HCT116 (cell line): ENCODE results near the gene DPH5.

Experiments used
- CEBPB ChIP-seq: IDR thresholded peaks from 2 replicates; pipeline ENCODE4 v1.6.1; 2012; ENCODE audit warnings: low read depth
- EZH2 ChIP-seq: fragments of 200-600 bp; sonication (generic); IDR thresholded peaks from 2 replicates; pipeline ENCODE4 v1.6.1; 2017; ENCODE audit warnings: antibody characterized with exemption, mixed run types
- SRF ChIP-seq: IDR thresholded peaks from 2 replicates; pipeline ENCODE4 v1.6.1; 2012; ENCODE audit warnings: low read depth
- TF ChIP-seq, protein P1 (sequence below): IDR thresholded peaks from 2 replicates; pipeline ENCODE4 v1.6.1; 2012; ENCODE audit warnings: low read depth
- TF ChIP-seq, protein P2 (sequence below), 3 experiments: fragments of 200-600 bp in 1 of 3; sonication (generic) in 1 of 3; IDR thresholded peaks in 2 of 3; conservative IDR thresholded peaks in 1 of 3; 2 replicates each; pipeline ENCODE4 v1.5.1; 2012 to 2017; ENCODE audit warnings: low read depth in 2 of 3, low read length in 2 of 3, antibody characterized with exemption in 1 of 3, borderline replicate concordance in 1 of 3, control low read depth in 1 of 3, mild to moderate bottlenecking in 1 of 3, mixed read lengths in 1 of 3, mixed run types in 1 of 3, moderate library complexity in 1 of 3; ENCODE audit not compliant: insufficient read depth in 1 of 3

DNA sequence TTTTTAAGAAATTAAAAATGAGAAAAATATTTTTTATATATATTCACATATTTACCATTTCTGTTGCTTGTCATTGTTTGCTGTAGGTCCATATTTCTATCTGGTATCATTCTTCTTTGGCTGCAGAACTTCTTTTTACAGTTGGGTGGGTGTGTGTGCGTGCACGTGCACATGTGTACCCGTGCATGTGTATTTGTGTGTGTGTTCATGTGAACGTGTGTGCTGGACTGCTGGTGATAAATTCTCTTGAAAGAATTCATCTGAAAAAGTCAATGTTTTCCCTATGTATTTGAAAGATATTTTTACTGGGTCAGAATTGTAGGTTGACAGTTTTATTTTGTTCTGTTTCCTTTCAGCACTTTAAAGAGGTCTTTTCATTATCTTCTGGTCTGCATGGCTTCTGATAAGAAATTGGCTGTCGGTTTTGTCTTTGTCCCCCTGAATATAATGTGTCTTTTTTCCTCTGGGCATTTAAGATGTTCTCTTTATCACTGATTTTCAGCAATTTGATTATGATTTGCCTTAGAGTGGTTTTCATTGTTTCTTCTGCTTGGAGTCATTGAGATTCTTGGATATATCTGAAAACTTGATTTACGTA is 34.5 kb upstream of the DPH5 start:
- TF ChIP-seq, protein P1, sequence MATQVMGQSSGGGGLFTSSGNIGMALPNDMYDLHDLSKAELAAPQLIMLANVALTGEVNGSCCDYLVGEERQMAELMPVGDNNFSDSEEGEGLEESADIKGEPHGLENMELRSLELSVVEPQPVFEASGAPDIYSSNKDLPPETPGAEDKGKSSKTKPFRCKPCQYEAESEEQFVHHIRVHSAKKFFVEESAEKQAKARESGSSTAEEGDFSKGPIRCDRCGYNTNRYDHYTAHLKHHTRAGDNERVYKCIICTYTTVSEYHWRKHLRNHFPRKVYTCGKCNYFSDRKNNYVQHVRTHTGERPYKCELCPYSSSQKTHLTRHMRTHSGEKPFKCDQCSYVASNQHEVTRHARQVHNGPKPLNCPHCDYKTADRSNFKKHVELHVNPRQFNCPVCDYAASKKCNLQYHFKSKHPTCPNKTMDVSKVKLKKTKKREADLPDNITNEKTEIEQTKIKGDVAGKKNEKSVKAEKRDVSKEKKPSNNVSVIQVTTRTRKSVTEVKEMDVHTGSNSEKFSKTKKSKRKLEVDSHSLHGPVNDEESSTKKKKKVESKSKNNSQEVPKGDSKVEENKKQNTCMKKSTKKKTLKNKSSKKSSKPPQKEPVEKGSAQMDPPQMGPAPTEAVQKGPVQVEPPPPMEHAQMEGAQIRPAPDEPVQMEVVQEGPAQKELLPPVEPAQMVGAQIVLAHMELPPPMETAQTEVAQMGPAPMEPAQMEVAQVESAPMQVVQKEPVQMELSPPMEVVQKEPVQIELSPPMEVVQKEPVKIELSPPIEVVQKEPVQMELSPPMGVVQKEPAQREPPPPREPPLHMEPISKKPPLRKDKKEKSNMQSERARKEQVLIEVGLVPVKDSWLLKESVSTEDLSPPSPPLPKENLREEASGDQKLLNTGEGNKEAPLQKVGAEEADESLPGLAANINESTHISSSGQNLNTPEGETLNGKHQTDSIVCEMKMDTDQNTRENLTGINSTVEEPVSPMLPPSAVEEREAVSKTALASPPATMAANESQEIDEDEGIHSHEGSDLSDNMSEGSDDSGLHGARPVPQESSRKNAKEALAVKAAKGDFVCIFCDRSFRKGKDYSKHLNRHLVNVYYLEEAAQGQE = no peak
- TF ChIP-seq, protein P2, sequence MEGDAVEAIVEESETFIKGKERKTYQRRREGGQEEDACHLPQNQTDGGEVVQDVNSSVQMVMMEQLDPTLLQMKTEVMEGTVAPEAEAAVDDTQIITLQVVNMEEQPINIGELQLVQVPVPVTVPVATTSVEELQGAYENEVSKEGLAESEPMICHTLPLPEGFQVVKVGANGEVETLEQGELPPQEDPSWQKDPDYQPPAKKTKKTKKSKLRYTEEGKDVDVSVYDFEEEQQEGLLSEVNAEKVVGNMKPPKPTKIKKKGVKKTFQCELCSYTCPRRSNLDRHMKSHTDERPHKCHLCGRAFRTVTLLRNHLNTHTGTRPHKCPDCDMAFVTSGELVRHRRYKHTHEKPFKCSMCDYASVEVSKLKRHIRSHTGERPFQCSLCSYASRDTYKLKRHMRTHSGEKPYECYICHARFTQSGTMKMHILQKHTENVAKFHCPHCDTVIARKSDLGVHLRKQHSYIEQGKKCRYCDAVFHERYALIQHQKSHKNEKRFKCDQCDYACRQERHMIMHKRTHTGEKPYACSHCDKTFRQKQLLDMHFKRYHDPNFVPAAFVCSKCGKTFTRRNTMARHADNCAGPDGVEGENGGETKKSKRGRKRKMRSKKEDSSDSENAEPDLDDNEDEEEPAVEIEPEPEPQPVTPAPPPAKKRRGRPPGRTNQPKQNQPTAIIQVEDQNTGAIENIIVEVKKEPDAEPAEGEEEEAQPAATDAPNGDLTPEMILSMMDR (IDR thresholded peaks at IDR 0.05 in 2 of 3, conservative IDR thresholded peaks at IDR 0.05 in 1 of 3; ENCODE audit: borderline replicate concordance in 1 of 3, insufficient read depth in 1 of 3, low read depth in 2 of 3, low read length in 2 of 3) = no peak
- TF ChIP-seq EZH2 (no peak), CEBPB (no peak), SRF (no peak)
